GM18520 (cell line): ENCODE measurements around the gene GLT8D1.
"Not testable (repeated sequence)": the region's sequence is repeated elsewhere in the genome, so short reads cannot be mapped to it uniquely, and the experiment has no call there.

ENCODE experiments used
- ATAC-seq: cut with Tn5 transposase; IDR thresholded peaks from one replicate; pipeline ENCODE4 v1.9.1; 2021; ENCODE audit not compliant: unreplicated experiment

GLT8D1 gene

DNA sequence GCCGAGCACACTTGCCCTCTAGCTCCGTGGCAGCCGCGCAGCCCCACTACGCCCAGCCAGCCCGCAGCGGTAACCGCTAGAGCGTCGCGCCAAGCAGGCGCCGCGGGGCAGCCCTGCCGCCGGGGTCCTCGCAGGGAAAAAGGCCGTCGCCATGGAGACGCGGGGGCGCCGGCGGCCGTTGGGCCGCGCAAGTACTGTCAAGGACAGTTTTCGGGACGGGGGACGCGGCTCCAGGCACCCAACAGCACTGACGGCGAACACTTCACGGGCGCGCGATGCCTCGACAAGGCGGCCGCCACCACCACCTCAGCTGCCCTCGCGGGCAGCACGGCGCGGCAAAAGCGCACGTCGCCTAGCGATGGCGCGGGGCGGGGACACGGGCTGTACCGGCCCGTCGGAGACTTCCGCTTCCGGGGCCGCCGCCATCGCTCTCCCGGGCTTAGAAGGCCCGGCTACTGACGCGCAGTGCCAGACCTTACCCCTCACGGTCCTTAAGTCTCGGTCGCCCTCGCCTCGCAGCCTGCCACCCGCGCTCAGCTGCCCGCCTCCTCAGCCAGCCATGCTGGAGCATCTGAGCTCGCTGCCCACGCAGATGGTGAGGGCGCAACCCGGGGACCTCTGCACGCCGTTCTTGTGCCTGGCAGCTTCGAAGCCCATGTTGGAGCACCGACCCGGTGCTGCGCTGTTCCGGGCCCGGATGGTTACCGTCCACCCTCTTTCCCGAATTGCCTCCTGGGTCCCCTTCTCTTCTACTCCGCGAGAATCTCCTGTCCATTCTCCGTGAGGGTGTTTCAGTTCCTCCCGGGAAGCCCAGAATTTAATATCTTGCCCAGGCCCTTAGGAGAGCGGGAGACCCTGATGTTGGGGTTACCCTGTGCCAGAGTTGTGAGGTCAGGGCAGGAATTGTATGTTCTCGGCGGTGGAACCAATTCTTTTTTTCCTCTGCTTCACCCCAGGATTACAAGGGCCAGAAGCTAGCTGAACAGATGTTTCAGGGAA lies at the start of gene GLT8D1, which contains the start of gene SPCS1:
Gene GLT8D1, minus strand, starts transcription at position 104 of the 999 bp plus-strand sequence. CDS start 5,331 bp downstream, outside the sequence.
Gene SPCS1, plus strand, starts transcription at position 419 of the 999 bp plus-strand sequence. Its CDS starts 141 bp downstream, at position 560.
- peak; percentile 71 for ATAC-seq

- ATAC-seq, result no peak
These were observed 48.8 kb upstream of the GLT8D1 start for GRCh38 chr3:52754373-52754772.

GRCh38 chr3:52752045-52752660 lies 46.6 kb upstream of the GLT8D1 start:
- ATAC-seq, result no peak

DNA sequence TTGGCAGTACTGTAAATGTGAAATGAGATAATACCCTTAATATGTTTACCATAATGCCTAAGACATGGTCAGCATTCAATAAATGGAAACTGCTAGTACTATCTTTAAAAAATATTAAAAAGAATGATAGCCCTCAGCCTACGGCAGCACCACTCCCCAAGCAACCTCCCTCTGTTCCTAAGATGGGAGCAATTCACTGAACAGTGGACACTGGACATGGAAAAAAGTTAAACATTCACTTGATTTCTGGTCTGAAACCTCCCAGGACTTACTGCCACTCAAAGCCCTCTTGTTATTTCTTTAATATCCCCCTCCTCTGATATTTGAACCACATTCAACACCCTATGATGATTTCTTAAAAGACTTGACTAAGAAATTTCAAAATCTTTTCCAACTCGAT lies 38.1 kb upstream of the GLT8D1 start:
- ATAC-seq, result no peak

GRCh38 chr3:52743152-52743551 lies 37.6 kb upstream of the GLT8D1 start:
- no peak for ATAC-seq

DNA sequence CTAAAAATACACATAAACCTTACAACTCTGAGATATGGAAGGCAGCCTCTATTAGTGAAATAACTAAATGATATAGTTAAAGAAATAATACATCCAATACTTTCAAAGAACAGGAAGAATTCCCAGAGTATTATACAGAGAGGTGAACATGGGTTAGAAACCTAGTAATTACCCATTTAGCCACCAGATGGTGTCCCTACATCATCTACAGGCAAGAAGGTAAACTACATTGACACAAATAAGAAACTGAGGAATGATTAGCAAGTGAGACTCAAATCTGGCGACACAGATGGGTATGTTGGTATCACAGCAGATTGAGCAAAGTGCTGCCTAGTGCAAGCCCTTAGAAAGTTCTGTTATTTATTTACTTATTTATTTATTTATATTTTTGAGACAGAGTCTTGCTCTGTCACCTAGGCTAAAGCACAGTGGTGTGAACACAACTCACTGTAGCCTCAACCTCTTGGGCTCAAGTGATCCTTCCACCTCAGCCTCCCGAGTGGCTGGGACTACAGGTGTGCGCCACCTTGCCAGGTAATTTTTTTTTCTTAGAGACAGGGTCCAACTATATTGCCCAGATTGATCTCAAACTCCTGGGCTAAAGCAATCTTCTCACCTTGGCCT lies 36.9 kb upstream of the GLT8D1 start:
- no peak for ATAC-seq

GRCh38 chr3:52739730-52740129 lies 34.1 kb upstream of the GLT8D1 start:
- no peak for ATAC-seq

DNA sequence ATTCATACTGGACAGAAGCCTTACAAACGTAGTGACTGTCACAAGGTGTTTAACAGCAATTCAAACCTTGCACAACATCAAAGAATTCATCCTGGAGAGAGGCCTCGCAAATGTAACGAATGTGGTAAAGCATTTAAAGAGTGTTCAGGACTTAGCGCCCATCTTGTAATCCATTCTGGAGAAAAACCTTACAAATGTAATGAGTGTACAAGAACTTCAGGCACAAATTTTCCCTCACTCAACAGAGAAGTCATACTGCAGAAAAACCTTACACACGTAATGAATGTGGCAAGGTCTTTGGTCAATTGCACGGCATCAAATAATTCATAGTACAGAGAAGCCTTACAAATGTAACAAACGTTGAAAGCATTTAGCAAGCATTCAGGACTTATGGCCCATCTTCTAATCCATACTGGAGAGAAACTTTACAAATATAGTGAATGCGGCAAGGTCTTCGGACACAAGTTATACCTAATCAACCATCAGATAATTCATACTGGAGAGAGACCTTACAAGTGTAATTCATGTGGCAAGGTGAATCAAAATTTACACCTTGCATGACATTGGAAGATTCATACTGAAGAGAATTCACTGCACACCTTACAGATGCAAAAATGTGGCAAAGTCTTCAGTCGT lies 27.8 kb upstream of the GLT8D1 start:
- no peak for ATAC-seq

- no peak for ATAC-seq
These were observed 26.0 kb upstream of the GLT8D1 start for GRCh38 chr3:52731590-52731989.

GRCh38 chr3:52730681-52731080 lies 25.1 kb upstream of the GLT8D1 start:
- ATAC-seq, result no peak

DNA sequence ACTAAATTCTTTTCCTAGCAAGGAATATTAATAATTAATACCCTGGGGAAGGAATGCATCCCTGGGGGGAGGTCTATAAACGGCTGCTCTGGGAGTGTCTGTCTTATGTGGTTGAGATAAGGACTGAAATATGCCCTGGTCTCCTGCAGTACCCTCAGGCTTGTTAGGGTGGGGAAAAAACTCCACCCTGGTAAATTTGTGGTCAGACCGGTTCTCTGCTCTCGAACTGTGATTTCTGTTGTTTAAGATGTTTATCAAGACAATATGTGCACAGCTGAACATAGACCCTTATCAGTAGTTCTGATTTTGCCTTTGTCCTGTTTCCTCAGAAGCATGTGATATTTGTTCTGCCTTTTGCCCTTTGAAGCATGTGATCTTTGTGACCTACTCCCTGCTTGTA lies 23.2 kb upstream of the GLT8D1 start:
- ATAC-seq, result not testable (repeated sequence)

DNA sequence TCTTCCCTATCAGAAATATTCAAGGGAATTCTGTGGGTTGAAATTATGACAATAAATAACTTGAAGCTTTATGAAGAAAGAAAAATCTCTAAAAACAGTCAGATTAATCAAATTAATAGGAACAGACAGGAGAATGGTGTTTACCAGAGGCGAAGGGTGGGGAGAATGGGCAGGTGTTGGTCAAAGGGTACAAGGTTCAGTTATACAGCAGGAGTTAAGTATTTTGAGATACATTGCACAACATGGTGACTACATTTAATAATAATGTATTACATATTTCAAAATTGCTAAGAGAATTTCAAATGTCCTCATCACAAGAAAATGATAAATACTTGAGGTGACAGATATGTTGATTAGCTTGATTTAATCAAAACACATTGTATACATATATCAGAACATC lies 18.9 kb upstream of the GLT8D1 start:
- ATAC-seq, result no peak

GRCh38 chr3:52723935-52724334 lies 18.3 kb upstream of the GLT8D1 start:
- ATAC-seq, result no peak

- no peak for ATAC-seq
These were observed 16.9 kb upstream of the GLT8D1 start for GRCh38 chr3:52722491-52722890.

DNA sequence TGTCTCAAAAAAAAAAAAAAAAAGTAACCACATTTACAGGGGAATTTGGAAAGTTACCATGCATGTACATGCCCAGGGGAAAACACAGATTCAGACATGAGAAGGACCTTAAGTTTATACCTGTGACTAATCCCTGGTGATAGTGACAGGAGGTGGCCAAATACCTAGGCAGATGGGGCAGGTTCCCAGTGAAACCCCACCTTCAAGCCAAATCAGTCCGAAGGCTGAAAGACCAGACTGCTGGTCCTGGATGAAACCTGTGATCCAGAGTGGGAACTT lies 16.1 kb upstream of the GLT8D1 start:
- ATAC-seq, result no peak

- no peak for ATAC-seq
These were observed 15.6 kb upstream of the GLT8D1 start for GRCh38 chr3:52721002-52721729.

DNA sequence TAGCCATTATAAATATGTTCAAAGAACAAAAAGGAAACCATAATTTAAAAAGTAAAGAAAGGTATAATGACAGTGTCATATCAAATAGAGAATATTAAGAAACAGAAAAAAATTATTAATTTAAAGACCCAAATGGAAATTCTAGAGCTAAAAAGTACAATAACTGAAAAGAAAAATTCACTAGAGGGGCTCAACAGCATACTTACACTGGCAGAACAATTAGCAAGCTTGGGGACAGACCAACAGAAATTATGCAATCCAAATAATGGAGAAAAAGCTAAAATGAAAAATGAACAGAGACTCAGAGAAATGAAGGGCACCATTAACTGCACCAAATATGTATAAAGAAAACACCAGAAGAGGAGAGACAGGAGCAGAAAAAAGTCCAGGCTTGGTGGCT lies 14.0 kb upstream of the GLT8D1 start:
- no peak for ATAC-seq

DNA sequence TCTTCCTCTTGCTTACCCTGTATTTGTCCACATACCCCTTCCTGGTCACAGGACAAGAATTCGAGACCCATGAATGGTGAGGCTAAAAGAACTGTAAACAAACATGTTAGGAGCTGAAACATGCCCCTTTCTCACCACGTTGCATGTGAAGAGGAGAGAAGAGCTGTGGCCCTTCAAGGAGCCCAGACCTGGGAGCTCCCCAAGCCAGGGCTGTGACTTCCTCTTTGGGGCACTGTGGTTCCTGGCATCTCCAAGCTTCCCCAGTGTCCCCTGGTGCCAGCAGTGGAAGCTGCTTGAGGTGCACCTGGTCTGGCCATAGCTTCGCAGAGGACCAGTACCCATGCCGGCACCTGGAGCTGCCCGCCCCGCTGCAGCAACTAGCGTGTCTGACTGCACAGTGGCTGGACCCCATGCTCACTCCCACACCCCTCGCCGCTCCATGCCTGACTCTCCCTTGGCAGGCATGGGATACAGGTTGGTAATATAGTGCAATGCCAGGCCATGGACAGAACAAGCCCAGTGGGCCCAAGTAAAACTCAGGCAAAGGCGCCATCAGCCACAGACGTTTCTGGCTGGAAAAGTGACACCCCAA lies 10.2 kb upstream of the GLT8D1 start:
- no peak for ATAC-seq

DNA sequence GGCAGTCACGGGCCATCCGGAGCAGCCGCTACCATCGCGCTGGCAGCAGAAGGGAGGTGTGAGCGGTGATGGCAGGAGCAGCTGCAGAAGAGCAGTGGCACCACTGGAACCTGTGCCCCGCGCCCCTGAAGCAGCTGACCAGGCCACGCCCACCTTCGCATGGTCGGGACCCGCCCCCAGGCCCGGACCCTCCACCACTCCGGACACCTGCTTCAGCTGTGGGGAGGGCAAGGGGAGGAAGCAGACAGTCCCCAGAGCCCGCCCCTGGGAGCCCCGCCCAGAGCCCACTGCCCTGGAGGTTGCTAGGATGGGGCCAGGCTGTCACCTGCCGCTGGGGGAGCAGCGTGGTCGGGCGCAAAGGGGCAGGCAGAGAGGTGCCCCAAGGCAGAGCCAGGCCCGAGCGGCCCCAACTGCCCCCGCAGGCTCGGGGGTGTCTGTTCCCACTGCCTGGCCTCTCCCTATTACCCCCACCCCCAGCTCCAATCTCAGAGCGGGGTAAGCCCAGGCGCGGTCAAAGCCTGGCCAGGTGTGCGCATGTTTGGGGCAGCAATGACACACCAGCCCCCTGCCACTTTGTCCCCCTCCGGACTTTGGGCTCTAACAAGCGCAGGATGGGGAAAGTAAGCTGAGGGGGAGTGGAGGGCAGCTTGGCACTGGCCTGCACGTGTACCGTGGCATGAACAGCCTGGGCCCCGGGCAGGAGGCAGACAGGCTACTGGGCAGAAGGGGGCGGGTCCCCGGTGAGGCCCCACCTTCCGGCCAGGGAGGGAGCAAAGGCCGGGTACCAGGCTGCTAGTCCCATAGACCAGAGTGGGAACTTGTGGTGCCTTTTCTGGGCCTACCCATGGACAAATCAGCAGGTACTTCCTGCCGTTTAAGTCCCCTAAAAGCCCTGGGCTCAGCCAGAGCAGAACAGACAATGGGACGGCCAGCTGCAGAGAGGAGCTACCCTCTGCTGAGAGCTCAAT lies 9.0 kb upstream of the GLT8D1 start:
- no peak for ATAC-seq
